Right lobe of liver (tissue), 6 donors: Measurements from ENCODE around the gene SINHCAF. TPM values are rescaled to one million over a fixed set of nuclear protein-coding genes. Genes with fewer than 3 reads are reported as not detected.

Experiments
- ATAC-seq, 4 donors: fragments of 200-7000 bp; cut with Tn5 transposase; one replicate each; pipeline ENCODE4 v1.9.1; 2020; ENCODE audit warnings: mild to moderate bottlenecking in 4 of 4, moderate library complexity in 4 of 4
- DNase-seq, 3 donors: peaks; one replicate each; pipeline ENCODE4 v3.0.0-alpha.2; 2020
- H3K27ac ChIP-seq, 3 donors: fragments of 200-600 bp; one replicate each; pipeline ENCODE4 v1.8.0; 2022
- H3K27me3 ChIP-seq, 2 donors: fragments of 200-600 bp; one replicate each; pipeline ENCODE4 v1.8.0; 2022
- H3K36me3 ChIP-seq, 4 donors: fragments of 200-600 bp; sonication (generic) in 1 of 4; one replicate each; pipeline versions ENCODE4 v1.5.1 to v1.8.0; 2017 to 2022; ENCODE audit warnings: control low read depth in 1 of 4
- H3K4me1 ChIP-seq, 4 donors: fragments of 200-600 bp; sonication (generic) in 1 of 4; one replicate each; pipeline versions ENCODE4 v1.5.1 to v1.8.0; 2017 to 2022; ENCODE audit warnings: control low read depth in 1 of 4
- H3K4me3 ChIP-seq, 3 donors: fragments of 200-600 bp; one replicate each; pipeline ENCODE4 v1.8.0; 2022
- H3K9me3 ChIP-seq, 4 donors: fragments of 200-600 bp; sonication (generic) in 1 of 4; one replicate each; pipeline versions ENCODE4 v1.5.1 to v1.8.0; 2017 to 2022; ENCODE audit warnings: control low read depth in 1 of 4
- CTCF ChIP-seq, 4 donors: fragments of 200-600 bp in 3 of 4; fragments of 450-650 bp in 1 of 4; IDR thresholded peaks; one replicate each; pipeline versions ENCODE4 v1.5.1 to v1.8.0; 2016 to 2022; ENCODE audit warnings: antibody characterized with exemption in 4 of 4, mild to moderate bottlenecking in 2 of 4
- POLR2A ChIP-seq: fragments of 450-650 bp; IDR thresholded peaks from one replicate; pipeline ENCODE4 v1.6.1; 2017; ENCODE audit warnings: antibody characterized with exemption, mild to moderate bottlenecking
- WGBS: methylation state at CpG from one replicate; pipeline ENCODE4 v1.1.6; 2018; ENCODE audit warnings: low coverage, low lambda C conversion rate; ENCODE audit not compliant: insufficient coverage; ENCODE audit errors: missing lambda C conversion rate; 5-methylcytosine and 5-hydroxymethylcytosine counted together
- intact Hi-C, 2 donors: fragments of 100-400 bp; cut with DNase I; formaldehyde crosslinking; loops; one replicate each; pipeline versions ENCODE4 v1.11.2 to v1.14.1; 2022
- small RNA-seq, 2 experiments: library from RNA; depleted of rRNA; stranded (forward); fragments of <200 nt; gene quantifications; one replicate each; pipeline ENCODE3, GENCODE V24; 2016
- total RNA-seq, 6 experiments: library from RNA; depleted of rRNA in 2 of 6; stranded (reverse); fragments of >200 nt in 2 of 6; fragmentation: NEBNext Ultra II Directional in 3 of 6; extraction: Animal tissue kit (Norgen Biotek cat#: 25700) in 3 of 6; gene quantifications; one replicate each; pipeline versions ENCODE4 v1.1.0 to v1.2.4, GENCODE V29; 2016 to 2023
- donor health status: DM: no; HTN: yes; CAD: no.
- donor health status: DM: no; HTN: no; CAD: no.
- donor health status: DM: no; HTN: no; CAD: no.
- donor health status: DM: no; HTN: yes; CAD: no.
- donor health status: DM: no; HTN: yes; CAD: no.

Gene SINHCAF
- total RNA-seq, 6 experiments from 2014 or later, result 1.6 to 21.9 (median 8.2) TPM

- DNase-seq (no peak), ATAC-seq (no peak)
- H3K27ac ChIP-seq, result no peak overlapping the region
- TF ChIP-seq POLR2A (no peak), CTCF (IDR thresholded peaks at IDR 0.05) (no peak)
- H3K36me3 ChIP-seq, result no peaks in the 10 kb centered on the region
- no peaks in the 10 kb centered on the region for H3K9me3 ChIP-seq
- no peaks in the 10 kb centered on the region for H3K27me3 ChIP-seq
- intact Hi-C loops, result loop anchor here in 1 of 2 donors (10.0 kb wide), 1 partner anchor 377 kb away; no protein-coding TSS in a partner anchor
- no peak overlapping the region for H3K4me3 ChIP-seq
- WGBS, result 94% methylated on average over 5 of the region's 14 CpGs
- peaks cover 0 to 14% (median 4%) of the 10 kb centered on the region in 4 donors for H3K4me1 ChIP-seq
These were observed 94.2 kb downstream of the SINHCAF start for GRCh38 chr12:31231611-31232360.

Small RNA genes within 50 kb of the gene (small RNA-seq; reads per million reads assigned to genes)
- gene AC024940.4 (0 reads per million in 2 experiments), gene AC024940.5 (0 reads per million in 2 experiments), gene MREGP1 (0 reads per million in 2 experiments), gene RF00026 (0 reads per million in 2 experiments)
